Urinary bladder (tissue), 4 donors: Measurements from ENCODE around the gene CLRN3. TPM values are rescaled to one million over a fixed set of nuclear protein-coding genes. Genes with fewer than 3 reads are reported as not detected.

Source experiments
- DNase-seq: peaks from one replicate; pipeline ENCODE4 v3.0.0-alpha.2; 2015; ENCODE audit errors: extremely low spot score
- H3K27ac ChIP-seq: one replicate; pipeline ENCODE4 v1.5.1; 2013; ENCODE audit warnings: low read depth, mild to moderate bottlenecking, moderate library complexity
- H3K36me3 ChIP-seq: one replicate; pipeline ENCODE4 v1.6.1; 2013; ENCODE audit warnings: mild to moderate bottlenecking, moderate library complexity; ENCODE audit not compliant: insufficient read depth
- H3K4me1 ChIP-seq: one replicate; pipeline ENCODE4 v1.6.1; 2013; ENCODE audit warnings: mild to moderate bottlenecking, moderate library complexity; ENCODE audit not compliant: insufficient read depth
- H3K4me3 ChIP-seq: one replicate; pipeline ENCODE4 v1.5.1; 2013; ENCODE audit warnings: low read depth, low read length
- WGBS: extraction: QIAGEN DNeasy Blood & Tissue Kit; methylation state at CpG from one replicate; pipeline ENCODE4 v1.1.7; 2013; 5-methylcytosine and 5-hydroxymethylcytosine counted together
- polyA plus RNA-seq: library from polyadenylated mRNA; stranded (reverse); fragments of 200-250 nt; gene quantifications from one replicate; pipeline ENCODE4 v1.2.3, GENCODE V29; 2013
- total RNA-seq: library from RNA; depleted of rRNA; stranded (reverse); fragments of >200 nt; gene quantifications from one replicate; pipeline ENCODE4 v1.2.3, GENCODE V29; 2014
- donor health status: healthy with polysubstance abuse.
- donor health status: healthy.

CLRN3 gene
- total and polyA plus RNA-seq, 2 donors, result 0.42 TPM; not detected in 1

- H3K4me3 ChIP-seq, result no peak overlapping the region
- no peak for DNase-seq
- WGBS, result 66% methylated on average over 7 of the region's 7 CpGs
- no peak overlapping the region for H3K27ac ChIP-seq
- H3K4me1 ChIP-seq, result no peaks in the 10 kb centered on the region
- no peaks in the 10 kb centered on the region for H3K36me3 ChIP-seq
Measured at GRCh38 chr10:127871631-127872010, 21.1 kb downstream of the CLRN3 start.

- Histone ChIP-seq H3K4me3 (no peak overlapping the region), H3K4me1 (no peaks in the 10 kb centered on the region), H3K27ac (no peak overlapping the region), H3K36me3 (no peaks in the 10 kb centered on the region)
- no peak for DNase-seq
Measured at GRCh38 chr10:127869329-127869728, 23.4 kb downstream of the CLRN3 start.

DNA sequence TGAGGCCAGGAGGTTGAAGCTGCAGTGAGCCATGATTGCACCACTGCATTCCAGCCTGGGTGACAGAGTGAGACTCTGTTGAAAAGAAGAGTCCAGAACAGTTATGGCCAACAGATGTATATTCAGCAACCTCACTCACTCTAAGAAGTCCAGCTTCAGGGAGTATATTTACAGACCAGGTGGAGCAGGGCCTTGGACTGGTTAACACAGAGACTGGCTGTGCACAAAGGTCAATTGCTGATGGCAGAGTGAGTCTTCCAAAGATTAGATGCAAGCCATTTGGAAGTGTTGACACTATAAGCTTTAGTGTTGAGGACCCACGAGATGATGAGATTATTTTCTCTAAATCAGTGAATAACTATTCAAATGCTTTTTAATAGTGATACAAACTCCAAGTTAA, 24.9 kb downstream of the CLRN3 start:
- H3K36me3 ChIP-seq, result no peaks in the 10 kb centered on the region
- H3K4me1 ChIP-seq, result no peaks in the 10 kb centered on the region
- no peak overlapping the region for H3K27ac ChIP-seq
- 53% methylated on average over 1 of the region's 1 CpG for WGBS
- no peak overlapping the region for H3K4me3 ChIP-seq
- no peak for DNase-seq

GRCh38 chr10:127866276-127867013, 26.3 kb downstream of the CLRN3 start:
- DNase-seq, result no peak
- 80% methylated on average over 8 of the region's 8 CpGs for WGBS
- no peaks in the 10 kb centered on the region for H3K36me3 ChIP-seq

GRCh38 chr10:127863231-127863825, 29.4 kb downstream of the CLRN3 start:
- H3K4me3 ChIP-seq, result no peak overlapping the region
- DNase-seq, result no peak
- no peaks in the 10 kb centered on the region for H3K36me3 ChIP-seq
- no peaks in the 10 kb centered on the region for H3K4me1 ChIP-seq
- H3K27ac ChIP-seq, result no peak overlapping the region
- 87% methylated on average over 6 of the region's 6 CpGs for WGBS

More at GRCh38 chr10:127866276-127867013, 26.3 kb downstream of the CLRN3 start:
- H3K27ac ChIP-seq, result no peak overlapping the region
- no peaks in the 10 kb centered on the region for H3K4me1 ChIP-seq
- no peak overlapping the region for H3K4me3 ChIP-seq

GRCh38 chr10:127860592-127860991, 32.1 kb downstream of the CLRN3 start:
- H3K4me3 ChIP-seq, result no peak overlapping the region
- DNase-seq, result no peak

DNA sequence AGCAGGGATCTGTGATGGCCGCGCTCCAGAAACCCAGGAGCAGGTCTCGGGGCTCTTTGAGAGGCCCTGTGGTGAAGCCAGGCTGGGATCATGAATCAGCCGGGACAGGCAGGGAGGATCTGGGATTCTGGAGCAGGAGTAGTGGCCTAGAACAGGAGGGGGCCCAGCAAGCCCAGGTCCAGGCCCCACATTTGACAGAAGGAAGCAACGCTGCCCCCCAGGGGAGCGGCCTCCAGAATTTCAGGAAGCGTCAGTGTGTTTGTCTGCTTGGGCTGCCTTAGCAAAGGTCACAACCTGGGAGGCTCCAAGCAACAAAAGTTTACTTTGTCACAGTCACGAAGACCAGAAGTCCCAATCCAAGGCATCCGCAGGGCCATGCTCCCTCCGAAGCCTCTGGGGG, 36.8 kb downstream of the CLRN3 start:
- no peak for DNase-seq
- Histone ChIP-seq H3K4me1 (no peaks in the 10 kb centered on the region), H3K27ac (no peak overlapping the region), H3K4me3 (no peak overlapping the region), H3K36me3 (no peaks in the 10 kb centered on the region)
- 80% methylated on average over 10 of the region's 10 CpGs for WGBS

More at GRCh38 chr10:127860592-127860991, 32.1 kb downstream of the CLRN3 start:
- Histone ChIP-seq H3K27ac (no peak overlapping the region), H3K36me3 (no peaks in the 10 kb centered on the region), H3K4me1 (no peaks in the 10 kb centered on the region)
- WGBS, result 90% methylated on average over 6 of the region's 6 CpGs

GRCh38 chr10:127855591-127855881, 37.2 kb downstream of the CLRN3 start:
- 84% methylated on average over 2 of the region's 2 CpGs for WGBS
- H3K4me3 ChIP-seq, result no peak overlapping the region
- H3K27ac ChIP-seq, result no peak overlapping the region
- H3K36me3 ChIP-seq, result no peaks in the 10 kb centered on the region
- DNase-seq, result no peak
- H3K4me1 ChIP-seq, result no peaks in the 10 kb centered on the region

- H3K27ac ChIP-seq, result no peak overlapping the region
- 82% methylated on average over 15 of the region's 15 CpGs for WGBS
- no peak for DNase-seq
- no peaks in the 10 kb centered on the region for H3K4me1 ChIP-seq
- no peaks in the 10 kb centered on the region for H3K36me3 ChIP-seq
- no peak overlapping the region for H3K4me3 ChIP-seq
Measured at GRCh38 chr10:127854769-127855590, 37.8 kb downstream of the CLRN3 start.

- no peak overlapping the region for H3K4me3 ChIP-seq
- no peaks in the 10 kb centered on the region for H3K36me3 ChIP-seq
- WGBS, result 34% methylated on average over 19 of the region's 19 CpGs
- DNase-seq, result no peak
- H3K4me1 ChIP-seq, result no peaks in the 10 kb centered on the region
- no peak overlapping the region for H3K27ac ChIP-seq
Measured at GRCh38 chr10:127853868-127854768, 38.6 kb downstream of the CLRN3 start.

DNA sequence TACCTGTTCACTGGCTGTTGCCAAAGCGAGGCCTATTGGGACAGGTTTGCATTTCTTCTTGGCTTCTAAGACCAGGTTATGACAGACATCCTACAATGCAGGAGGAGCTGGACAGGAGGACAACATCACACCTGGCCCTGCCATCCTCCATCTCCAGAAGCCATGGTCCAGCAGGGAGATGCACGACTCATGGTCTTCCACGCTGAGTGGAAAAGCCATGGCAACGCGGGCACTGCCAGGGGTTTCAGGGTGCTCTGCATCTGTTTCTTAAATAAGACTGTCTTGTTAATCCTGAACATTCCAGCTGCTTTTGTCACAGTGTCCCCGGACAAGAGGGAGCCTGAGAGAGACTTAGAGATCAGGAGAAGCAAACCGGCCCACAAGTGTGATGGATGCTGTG, 40.3 kb downstream of the CLRN3 start:
- no peak overlapping the region for H3K27ac ChIP-seq
- WGBS, result 87% methylated on average over 7 of the region's 7 CpGs
- no peak overlapping the region for H3K4me3 ChIP-seq
- H3K36me3 ChIP-seq, result no peaks in the 10 kb centered on the region
- DNase-seq, result no peak
- H3K4me1 ChIP-seq, result no peaks in the 10 kb centered on the region

DNA sequence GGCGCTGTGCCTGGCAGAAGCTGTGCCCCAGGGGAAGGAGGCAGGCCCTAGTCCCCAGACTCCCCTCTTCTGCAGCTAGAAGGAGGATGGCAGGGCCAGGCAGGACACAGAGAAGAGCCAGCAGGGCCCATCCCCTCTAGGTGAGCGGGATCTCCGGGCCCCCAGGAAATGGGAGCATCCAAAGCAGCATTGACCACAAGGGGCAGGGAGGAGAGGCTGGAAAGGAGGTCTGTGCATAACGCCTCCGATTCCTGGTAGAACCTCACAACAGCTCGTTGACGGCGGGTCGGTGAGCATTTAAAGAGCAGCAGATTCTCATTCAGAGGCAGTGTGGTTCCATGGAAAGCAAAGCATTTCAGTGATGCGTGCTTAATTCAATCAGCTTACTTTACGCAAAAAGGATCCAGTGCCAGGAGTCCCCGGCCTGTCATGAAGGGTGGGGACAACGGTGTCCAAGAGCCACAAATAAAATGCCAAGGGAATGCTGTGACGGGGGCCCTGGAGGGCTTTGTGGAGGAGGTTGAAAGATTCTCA, 41.0 kb downstream of the CLRN3 start:
- WGBS, result 84% methylated on average over 14 of the region's 14 CpGs
- H3K36me3 ChIP-seq, result no peaks in the 10 kb centered on the region
- no peak for DNase-seq
- H3K4me3 ChIP-seq, result no peak overlapping the region
- H3K27ac ChIP-seq, result no peak overlapping the region
- H3K4me1 ChIP-seq, result no peaks in the 10 kb centered on the region

DNA sequence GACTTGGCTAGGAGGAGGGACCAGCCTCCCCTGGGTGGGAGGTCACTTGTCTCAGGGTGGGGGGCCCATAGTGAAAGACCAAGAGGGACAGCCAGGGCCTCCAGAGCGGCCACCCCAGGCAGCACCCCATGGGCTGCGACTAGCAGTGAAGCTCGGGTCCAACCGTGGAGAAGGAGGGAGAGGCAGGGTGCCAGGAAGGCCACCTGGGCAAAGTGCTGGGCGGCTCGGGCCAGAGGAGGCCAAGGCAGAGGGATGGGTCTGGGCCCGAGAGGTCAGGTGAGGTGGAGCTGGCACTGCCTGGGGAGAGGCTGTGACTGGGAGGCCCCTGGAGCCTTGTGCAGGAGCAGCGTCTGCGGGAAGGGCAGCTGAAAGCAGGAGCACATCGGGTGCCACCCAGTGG, 41.8 kb downstream of the CLRN3 start:
- 85% methylated on average over 10 of the region's 10 CpGs for WGBS
- no peaks in the 10 kb centered on the region for H3K4me1 ChIP-seq
- H3K27ac ChIP-seq, result no peak overlapping the region
- no peak for DNase-seq
- no peak overlapping the region for H3K4me3 ChIP-seq
- no peaks in the 10 kb centered on the region for H3K36me3 ChIP-seq
